GM12801 (cell line): ENCODE results near the gene USP20.

ENCODE experiments used
- TF ChIP-seq, protein P1 (sequence below): IDR thresholded peaks from one replicate; pipeline ENCODE4 v1.5.1; 2011; ENCODE audit warnings: control low read depth; ENCODE audit not compliant: insufficient read length; ENCODE audit errors: extremely low read depth

USP20 gene

DNA sequence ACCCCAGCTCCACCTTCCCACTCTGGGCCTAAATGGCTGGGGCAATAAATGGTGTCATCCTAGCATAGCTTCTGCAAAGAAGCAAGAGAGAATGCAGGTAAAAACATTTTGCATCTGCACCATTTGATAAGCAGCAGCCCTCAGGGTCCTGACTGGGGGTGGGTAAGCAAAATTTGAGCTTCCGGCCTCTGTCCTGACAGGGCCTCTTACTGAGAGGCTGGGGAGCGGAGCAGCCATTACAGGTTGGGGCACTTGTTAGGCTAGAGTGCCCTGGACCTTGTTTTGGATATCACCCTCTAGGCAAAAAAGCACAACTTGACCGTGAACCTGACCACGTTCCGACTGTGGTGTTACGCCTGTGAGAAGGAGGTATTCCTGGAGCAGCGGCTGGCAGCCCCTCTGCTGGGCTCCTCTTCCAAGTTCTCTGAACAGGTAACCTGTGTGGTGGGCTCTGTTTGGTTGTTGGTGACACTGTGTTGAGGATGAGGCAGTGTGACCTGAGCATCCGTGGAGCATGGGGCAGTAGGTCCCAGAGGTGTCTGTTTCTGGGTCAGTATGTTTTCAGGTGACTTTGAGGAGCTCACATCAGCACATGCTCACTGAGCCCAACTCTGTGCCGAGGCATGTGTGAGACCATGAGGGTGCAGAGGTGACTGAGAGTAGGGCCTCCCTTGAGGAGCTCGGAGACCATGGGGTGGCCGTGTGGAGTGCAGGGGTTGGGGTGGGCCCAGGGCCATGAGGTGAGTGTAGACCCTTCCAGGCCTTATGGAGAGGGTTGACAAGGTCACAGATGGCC is 23.1 kb downstream of the USP20 start:
- TF ChIP-seq, protein P1, sequence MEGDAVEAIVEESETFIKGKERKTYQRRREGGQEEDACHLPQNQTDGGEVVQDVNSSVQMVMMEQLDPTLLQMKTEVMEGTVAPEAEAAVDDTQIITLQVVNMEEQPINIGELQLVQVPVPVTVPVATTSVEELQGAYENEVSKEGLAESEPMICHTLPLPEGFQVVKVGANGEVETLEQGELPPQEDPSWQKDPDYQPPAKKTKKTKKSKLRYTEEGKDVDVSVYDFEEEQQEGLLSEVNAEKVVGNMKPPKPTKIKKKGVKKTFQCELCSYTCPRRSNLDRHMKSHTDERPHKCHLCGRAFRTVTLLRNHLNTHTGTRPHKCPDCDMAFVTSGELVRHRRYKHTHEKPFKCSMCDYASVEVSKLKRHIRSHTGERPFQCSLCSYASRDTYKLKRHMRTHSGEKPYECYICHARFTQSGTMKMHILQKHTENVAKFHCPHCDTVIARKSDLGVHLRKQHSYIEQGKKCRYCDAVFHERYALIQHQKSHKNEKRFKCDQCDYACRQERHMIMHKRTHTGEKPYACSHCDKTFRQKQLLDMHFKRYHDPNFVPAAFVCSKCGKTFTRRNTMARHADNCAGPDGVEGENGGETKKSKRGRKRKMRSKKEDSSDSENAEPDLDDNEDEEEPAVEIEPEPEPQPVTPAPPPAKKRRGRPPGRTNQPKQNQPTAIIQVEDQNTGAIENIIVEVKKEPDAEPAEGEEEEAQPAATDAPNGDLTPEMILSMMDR = no peak

DNA sequence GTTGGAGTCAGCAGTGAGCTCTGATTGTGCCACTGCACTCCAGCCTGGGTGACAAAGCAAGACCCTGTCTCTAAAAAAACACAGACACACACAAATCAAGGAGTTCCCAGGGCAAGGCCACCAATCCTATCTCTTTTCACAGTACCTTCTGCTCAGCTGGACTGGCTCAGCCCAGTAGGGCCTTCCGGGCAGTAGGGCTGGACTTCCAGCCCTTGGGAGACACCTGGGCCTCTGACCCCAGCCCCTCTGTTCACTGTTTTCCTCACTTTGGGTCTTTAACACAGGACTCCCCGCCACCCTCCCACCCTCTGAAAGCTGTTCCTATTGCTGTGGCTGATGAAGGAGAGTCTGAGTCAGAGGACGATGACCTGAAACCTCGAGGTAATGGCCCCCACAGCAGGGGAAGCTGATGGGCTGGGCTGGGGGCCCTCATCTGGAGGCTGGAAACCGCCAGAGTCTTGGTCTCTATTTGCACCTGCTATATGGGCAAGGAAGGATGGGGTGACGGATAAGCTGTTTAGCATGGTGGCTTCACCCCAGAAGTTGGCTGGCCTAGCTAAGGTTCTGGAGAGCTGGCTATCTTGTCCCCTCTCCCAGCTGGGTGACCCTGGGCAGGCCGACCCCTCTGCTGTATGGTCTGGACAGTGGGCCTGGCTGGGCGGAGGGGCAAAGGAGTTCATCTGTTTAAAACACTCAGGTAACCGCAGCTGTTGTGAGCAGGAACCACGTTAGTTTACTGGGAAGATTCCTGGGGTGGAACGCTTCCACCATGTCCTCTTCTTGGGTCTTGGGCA is 25.6 kb downstream of the USP20 start:
- TF ChIP-seq, protein P1 = no peak

DNA sequence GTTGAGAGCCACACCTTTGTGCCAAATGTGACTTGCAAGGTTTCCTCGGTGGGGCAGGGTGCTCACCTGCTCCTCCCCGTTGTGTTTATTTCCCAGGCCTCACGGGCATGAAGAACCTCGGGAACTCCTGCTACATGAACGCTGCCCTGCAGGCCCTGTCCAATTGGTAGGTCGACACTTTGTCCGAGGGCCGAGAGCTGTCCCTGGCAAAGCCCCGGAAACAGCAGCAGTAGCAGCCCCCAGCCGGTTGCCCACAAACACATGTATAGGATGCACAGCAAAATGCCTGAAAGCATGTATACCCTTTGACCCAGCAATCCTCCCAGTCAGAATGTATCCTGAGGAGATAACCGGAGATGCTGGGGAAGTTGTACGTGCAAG is 26.2 kb downstream of the USP20 start:
- TF ChIP-seq, protein P1 = no peak

DNA sequence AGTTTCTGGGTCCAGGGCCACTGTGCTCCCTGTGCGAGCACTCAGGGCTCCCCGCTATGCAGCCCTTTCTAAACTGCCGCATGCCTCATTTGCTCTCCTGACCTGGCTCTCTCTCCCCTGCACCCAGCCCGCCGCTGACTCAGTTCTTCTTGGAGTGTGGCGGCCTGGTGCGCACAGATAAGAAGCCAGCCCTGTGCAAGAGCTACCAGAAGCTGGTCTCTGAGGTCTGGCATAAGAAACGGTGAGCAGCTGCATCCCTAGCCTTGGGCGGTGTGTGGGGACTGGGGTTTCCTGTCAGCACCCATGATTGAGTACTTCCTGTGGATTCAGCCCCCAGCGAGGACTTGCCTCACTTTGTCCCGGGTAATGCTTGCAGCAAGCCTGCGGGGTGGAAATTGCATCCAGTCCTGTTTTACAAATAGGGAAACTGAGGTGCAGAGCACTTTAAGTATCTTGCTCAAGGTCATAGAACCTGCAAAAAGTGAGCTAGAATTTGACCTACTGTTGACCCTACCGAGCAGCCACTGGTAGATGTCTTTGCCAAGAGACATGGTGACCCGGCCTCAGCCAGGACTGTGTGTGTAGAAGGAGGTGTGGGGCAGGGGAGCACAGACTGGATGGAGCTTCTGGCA is 27.9 kb downstream of the USP20 start:
- TF ChIP-seq, protein P1 = no peak

DNA sequence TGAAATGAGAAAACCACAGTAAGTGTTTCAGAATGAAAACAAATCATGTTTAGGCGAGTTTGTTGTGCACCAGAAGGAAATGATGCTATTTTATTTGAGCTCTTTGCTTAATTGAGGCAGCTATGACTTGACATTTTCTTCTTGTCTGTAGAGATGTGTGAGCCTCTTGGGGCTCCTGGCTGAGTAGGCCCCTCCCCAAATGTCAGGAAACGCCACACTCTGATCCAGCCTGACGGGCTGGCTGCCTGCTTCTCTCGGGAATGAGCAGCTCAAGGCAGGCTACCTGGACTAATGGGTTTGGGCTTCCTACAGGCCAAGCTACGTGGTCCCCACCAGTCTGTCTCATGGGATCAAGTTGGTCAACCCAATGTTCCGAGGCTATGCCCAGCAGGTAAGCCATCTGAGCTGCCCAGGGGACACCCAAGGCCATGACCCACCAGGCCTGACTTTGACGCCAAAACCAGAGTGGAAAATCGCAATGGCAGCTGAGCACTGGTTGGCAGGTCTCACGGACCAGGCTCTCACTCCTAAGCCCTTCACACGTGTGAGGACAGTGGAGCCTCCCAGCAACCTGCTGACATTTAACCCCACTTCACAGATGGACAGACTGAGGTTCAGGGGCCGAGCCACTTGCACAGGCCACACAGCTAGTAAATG is 29.9 kb downstream of the USP20 start:
- TF ChIP-seq, protein P1 = no peak

DNA sequence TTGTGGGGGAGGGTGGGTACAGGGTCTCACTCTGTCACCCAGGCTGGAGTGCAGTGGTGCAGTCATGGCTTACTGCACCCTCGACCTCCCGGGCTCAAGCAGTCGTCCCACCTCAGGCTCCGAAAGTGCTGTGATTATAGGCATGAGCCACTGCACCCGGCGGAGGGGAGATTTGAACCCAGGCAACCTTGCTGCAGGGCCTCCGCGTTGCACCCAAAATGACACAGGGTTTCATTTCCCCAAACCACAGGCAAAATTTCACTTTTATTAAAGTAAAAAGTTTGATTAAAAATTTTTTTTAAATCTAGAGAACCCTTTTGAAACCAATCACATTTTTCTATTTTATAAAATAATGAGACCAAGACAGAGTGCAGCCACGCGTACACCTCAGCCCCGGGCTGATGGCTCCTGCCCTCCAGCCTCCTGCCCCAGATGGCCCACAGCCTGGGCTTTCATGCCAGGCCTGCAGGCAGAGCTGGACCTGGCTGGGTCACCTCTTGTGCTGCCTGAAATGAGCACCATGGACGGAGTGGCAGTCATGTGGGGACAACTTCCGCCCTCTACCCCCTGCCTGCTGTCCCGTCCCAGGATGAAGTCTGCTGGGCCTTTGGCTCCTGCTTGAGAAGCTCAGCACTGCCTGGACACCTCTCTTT is 30.5 kb downstream of the USP20 start:
- TF ChIP-seq, protein P1 = no peak
